ENCODE measurements around the gene TEX10.

DNA sequence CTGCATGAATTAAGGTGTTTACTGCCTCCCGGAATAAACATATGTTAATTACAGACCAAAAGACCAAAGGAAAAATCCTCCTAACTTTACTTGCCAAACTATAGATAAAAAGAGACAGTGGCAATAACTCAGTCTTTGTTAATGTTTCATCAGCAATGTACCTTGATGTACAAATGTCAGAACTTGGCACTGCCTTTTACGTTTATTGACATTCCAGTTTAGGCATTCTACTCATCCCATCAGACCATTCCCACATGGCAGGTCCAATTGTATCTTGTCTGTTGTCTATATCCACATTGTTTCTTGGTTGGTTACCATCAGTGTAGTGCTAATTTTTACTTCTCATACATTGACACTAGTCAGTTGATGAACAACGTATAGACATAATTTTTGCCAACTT is 85.5 kb downstream of the TEX10 start:
- TF ChIP-seq POLR2A (IDR thresholded peaks at IDR 0.05; ENCODE audit: insufficient read depth in 1 of 2, low read depth in 2 of 2, low read length in 2 of 2): no peak
- no peak for TF ChIP-seq ZNF414 (CRISPR knock-in tag; IDR thresholded peaks at IDR 0.05)
- TF ChIP-seq, protein P1, sequence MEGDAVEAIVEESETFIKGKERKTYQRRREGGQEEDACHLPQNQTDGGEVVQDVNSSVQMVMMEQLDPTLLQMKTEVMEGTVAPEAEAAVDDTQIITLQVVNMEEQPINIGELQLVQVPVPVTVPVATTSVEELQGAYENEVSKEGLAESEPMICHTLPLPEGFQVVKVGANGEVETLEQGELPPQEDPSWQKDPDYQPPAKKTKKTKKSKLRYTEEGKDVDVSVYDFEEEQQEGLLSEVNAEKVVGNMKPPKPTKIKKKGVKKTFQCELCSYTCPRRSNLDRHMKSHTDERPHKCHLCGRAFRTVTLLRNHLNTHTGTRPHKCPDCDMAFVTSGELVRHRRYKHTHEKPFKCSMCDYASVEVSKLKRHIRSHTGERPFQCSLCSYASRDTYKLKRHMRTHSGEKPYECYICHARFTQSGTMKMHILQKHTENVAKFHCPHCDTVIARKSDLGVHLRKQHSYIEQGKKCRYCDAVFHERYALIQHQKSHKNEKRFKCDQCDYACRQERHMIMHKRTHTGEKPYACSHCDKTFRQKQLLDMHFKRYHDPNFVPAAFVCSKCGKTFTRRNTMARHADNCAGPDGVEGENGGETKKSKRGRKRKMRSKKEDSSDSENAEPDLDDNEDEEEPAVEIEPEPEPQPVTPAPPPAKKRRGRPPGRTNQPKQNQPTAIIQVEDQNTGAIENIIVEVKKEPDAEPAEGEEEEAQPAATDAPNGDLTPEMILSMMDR (CRISPR knock-in tag; IDR thresholded peaks at IDR 0.05): no peak
- no peak for TF ChIP-seq ZBTB37 (CRISPR knock-in tag; IDR thresholded peaks at IDR 0.05)
- TF ChIP-seq MNT (IDR thresholded peaks at IDR 0.05): no peak; the same call in 1 of the 2 replicates
- no peak for TF ChIP-seq ZFP1 (CRISPR knock-in tag; IDR thresholded peaks at IDR 0.05)
- TF ChIP-seq ZBTB1 (CRISPR knock-in tag; IDR thresholded peaks at IDR 0.05; ENCODE audit: borderline replicate concordance): no peak
- TF ChIP-seq MEIS1 (CRISPR knock-in tag; IDR thresholded peaks at IDR 0.05; ENCODE audit: borderline replicate concordance): no peak
- TF ChIP-seq MYC (CRISPR knock-in tag; IDR thresholded peaks at IDR 0.05; ENCODE audit: borderline replicate concordance): no peak
- no peak for TF ChIP-seq ZNF317 (CRISPR knock-in tag; IDR thresholded peaks at IDR 0.05)
- TF ChIP-seq ZNF674 (CRISPR knock-in tag; IDR thresholded peaks at IDR 0.05; ENCODE audit: low read depth): no peak
